ENCODE results near the gene TMEM54. TPM values are rescaled to one million over a fixed set of nuclear protein-coding genes. Genes with fewer than 3 reads are reported as not detected.

The TMEM54 gene
- total RNA-seq, 1 donor from 2014 or later: 14.5 TPM

- no peaks in the 10 kb centered on the region for H3K4me1 ChIP-seq
- no peak overlapping the region for H3K4me2 ChIP-seq
These were observed 47.2 kb upstream of the TMEM54 start for GRCh38 chr1:32948390-32948722.

GRCh38 chr1:32947669-32948389 is 46.6 kb upstream of the TMEM54 start:
- Mint-ChIP-seq H3K36me3 (peaks cover 12% of the 10 kb centered on the region), H3K4me1 (no peaks in the 10 kb centered on the region), H3K4me3 (no peak overlapping the region), H3K27ac (no peak overlapping the region), H3K27me3 (ENCODE audit: insufficient read depth, low read depth) (no peaks in the 10 kb centered on the region), H3K9me3 (no peaks in the 10 kb centered on the region)
- no peak for TF ChIP-seq CTCF (IDR thresholded peaks at IDR 0.05)
- no peak for TF ChIP-seq EZH2 (IDR thresholded peaks at IDR 0.05)
- TF ChIP-seq EZH2phosphoT487 (IDR thresholded peaks at IDR 0.05): no peak
- Histone ChIP-seq H3K27me3 (no peaks in the 10 kb centered on the region), H3K9ac (no peak overlapping the region), H3K79me2 (ENCODE audit: low read depth) (peaks cover under 1% of the 10 kb centered on the region), H3K4me1 (no peaks in the 10 kb centered on the region), H3K27ac (no peak overlapping the region), H3F3A (ENCODE audit: low read depth) (no peaks in the 10 kb centered on the region), H3K4me2 (no peak overlapping the region), H2AFZ (replicated peaks) (no peak overlapping the region), H4K20me1 (ENCODE audit: low read depth) (no peaks in the 10 kb centered on the region), H3K36me3 (no peaks in the 10 kb centered on the region), H3K4me3 (no peak overlapping the region), H3K9me3 (ENCODE audit: low read depth) (no peaks in the 10 kb centered on the region)
- no peak for DNase-seq (ENCODE audit: low spot score)

More at GRCh38 chr1:32948390-32948722, 47.2 kb upstream of the TMEM54 start:
- Histone ChIP-seq H3K9ac (no peak overlapping the region), H3K36me3 (no peaks in the 10 kb centered on the region), H3K79me2 (ENCODE audit: low read depth) (peaks cover 6% of the 10 kb centered on the region), H4K20me1 (ENCODE audit: low read depth) (no peaks in the 10 kb centered on the region), H3K27ac (no peak overlapping the region), H3K9me3 (ENCODE audit: low read depth) (no peaks in the 10 kb centered on the region), H3K27me3 (no peaks in the 10 kb centered on the region), H2AFZ (replicated peaks) (no peak overlapping the region), H3F3A (ENCODE audit: low read depth) (no peaks in the 10 kb centered on the region), H3K4me3 (no peak overlapping the region)
- Mint-ChIP-seq H3K4me3 (no peak overlapping the region), H3K27ac (no peak overlapping the region), H3K4me1 (no peaks in the 10 kb centered on the region), H3K9me3 (no peaks in the 10 kb centered on the region), H3K27me3 (ENCODE audit: insufficient read depth, low read depth) (peaks cover 2% of the 10 kb centered on the region), H3K36me3 (peaks cover 15% of the 10 kb centered on the region)
- no peak for TF ChIP-seq EZH2phosphoT487 (IDR thresholded peaks at IDR 0.05)
- TF ChIP-seq EZH2 (IDR thresholded peaks at IDR 0.05): no peak
- TF ChIP-seq CTCF (IDR thresholded peaks at IDR 0.05): no peak
- DNase-seq (ENCODE audit: low spot score): no peak

- no peaks in the 10 kb centered on the region for H3K79me2 ChIP-seq (ENCODE audit: low read depth)
- no peaks in the 10 kb centered on the region for H3K4me1 ChIP-seq
- Mint-ChIP-seq H3K36me3 (peaks cover 15% of the 10 kb centered on the region), H3K4me3 (no peak overlapping the region), H3K4me1 (no peaks in the 10 kb centered on the region), H3K27me3 (ENCODE audit: insufficient read depth, low read depth) (no peaks in the 10 kb centered on the region), H3K27ac (no peak overlapping the region), H3K9me3 (no peaks in the 10 kb centered on the region)
- TF ChIP-seq EZH2phosphoT487 (IDR thresholded peaks at IDR 0.05): no peak
- TF ChIP-seq CTCF (IDR thresholded peaks at IDR 0.05): no peak
- TF ChIP-seq EZH2 (IDR thresholded peaks at IDR 0.05): no peak
- H3F3A ChIP-seq (ENCODE audit: low read depth): no peaks in the 10 kb centered on the region
- no peaks in the 10 kb centered on the region for H3K36me3 ChIP-seq
- no peak overlapping the region for H3K9ac ChIP-seq
- H2AFZ ChIP-seq (replicated peaks): no peak overlapping the region
- H3K9me3 ChIP-seq (ENCODE audit: low read depth): no peaks in the 10 kb centered on the region
- no peak overlapping the region for H3K27ac ChIP-seq
- no peaks in the 10 kb centered on the region for H3K27me3 ChIP-seq
- H3K4me3 ChIP-seq: no peak overlapping the region
- DNase-seq (ENCODE audit: low spot score): no peak
- H4K20me1 ChIP-seq (ENCODE audit: low read depth): no peaks in the 10 kb centered on the region
- H3K4me2 ChIP-seq: no peak overlapping the region
These were observed 45.2 kb upstream of the TMEM54 start for GRCh38 chr1:32946413-32946812.
